Kidney (tissue), 14 donors: ENCODE data around the gene MYLK. TPM values are rescaled to one million over a fixed set of nuclear protein-coding genes. Genes with fewer than 3 reads are reported as not detected.

Experiments
- DNase-seq, 5 donors: peaks; one replicate each; pipeline ENCODE4 v3.0.0-alpha.2; 2013 to 2020
- FAIRE-seq: peaks from 2 replicates; lab custom pipeline; 2012; peaks lifted over from hg19 to GRCh38; lab: Jason Lieb, UNC
- H3K27ac ChIP-seq, 2 donors: one replicate each; pipeline ENCODE4 v1.7.0; 2013; ENCODE audit warnings: low read depth in 2 of 2, low read length in 2 of 2, inconsistent platforms in 1 of 2
- H3K27me3 ChIP-seq: one replicate; pipeline ENCODE4 v1.7.1; 2013; ENCODE audit warnings: low read length, inconsistent platforms; ENCODE audit not compliant: control insufficient read depth, insufficient read depth
- H3K36me3 ChIP-seq, 3 donors: one replicate each; pipeline versions ENCODE4 v1.7.0 to v1.7.1; 2013; ENCODE audit warnings: low read length in 3 of 3, control low read depth in 1 of 3, inconsistent platforms in 1 of 3; ENCODE audit not compliant: insufficient read depth in 3 of 3, control insufficient read depth in 2 of 3
- H3K4me1 ChIP-seq, 3 donors: one replicate each; pipeline versions ENCODE4 v1.7.0 to v1.7.1; 2013; ENCODE audit warnings: low read length in 3 of 3, inconsistent platforms in 1 of 3, low read depth in 1 of 3; ENCODE audit not compliant: control insufficient read depth in 2 of 3, insufficient read depth in 2 of 3
- H3K4me3 ChIP-seq, 3 donors: one replicate each; pipeline versions ENCODE4 v1.7.0 to v1.8.1; 2013; ENCODE audit warnings: low read length in 3 of 3, control low read depth in 1 of 3, inconsistent platforms in 1 of 3
- H3K9ac ChIP-seq, 3 donors: one replicate each; pipeline versions ENCODE4 v1.7.0 to v1.7.1; 2013; ENCODE audit warnings: low read length in 3 of 3, control low read depth in 1 of 3, inconsistent platforms in 1 of 3
- H3K9me3 ChIP-seq, 3 donors: one replicate each; pipeline versions ENCODE4 v1.7.0 to v1.7.1; 2013; ENCODE audit warnings: low read length in 3 of 3, control low read depth in 1 of 3, inconsistent platforms in 1 of 3; ENCODE audit not compliant: control insufficient read depth in 2 of 3, insufficient read depth in 1 of 3
- CTCF ChIP-seq: IDR thresholded peaks from 3 replicates; pipeline ENCODE4 v1.5.1; 2012; ENCODE audit warnings: mild to moderate bottlenecking, moderate library complexity, borderline replicate concordance; ENCODE audit not compliant: insufficient read depth; ENCODE audit errors: extremely low read depth
- intact Hi-C: fragments of 100-400 bp; cut with DNase I; formaldehyde crosslinking; loops from one replicate; pipeline ENCODE4 v1.11.1; 2022
- polyA plus RNA-seq: library from polyadenylated mRNA; stranded (reverse); fragments of 350-450 nt; fragmentation: Illumina TruSeq; extraction: RNeasy Lipid Tissue Mini Kit (QIAGEN cat#74804); gene quantifications from one replicate; pipeline ENCODE4 v1.2.3, GENCODE V29; 2014; ENCODE audit warnings: low read depth, low replicate concordance; ENCODE audit not compliant: insufficient read depth
- total RNA-seq: library from RNA; stranded (reverse); fragmentation: NEBNext Ultra II Directional; extraction: Animal tissue kit (Norgen Biotek cat#: 25700); gene quantifications from one replicate; pipeline ENCODE4 v1.2.1, GENCODE V29; 2021
- donor health status: control.
- donor health status: control.
- donor health status: control.
- donor health status: control.
- donor health status: control.
- donor health status: DM: yes; HTN: yes; CAD: no.
- donor health status: Normal renal cell carcinoma (clear cell type).

MYLK gene
- total and polyA plus RNA-seq, 2 donors from 2014 or later: 25.3 to 164 TPM

- no peak overlapping the region for H3K27ac ChIP-seq
- H3K9me3 ChIP-seq: no peaks in the 10 kb centered on the region
- H3K4me1 ChIP-seq: no peaks in the 10 kb centered on the region
- no peak overlapping the region for H3K9ac ChIP-seq
- DNase-seq (no peak), FAIRE-seq (no peak)
- no peak overlapping the region for H3K4me3 ChIP-seq
- intact Hi-C loops: no loop called here
- H3K36me3 ChIP-seq: peaks cover 3 to 44% (median 24%) of the 10 kb centered on the region in 3 donors
- TF ChIP-seq CTCF: no peak
- no peaks in the 10 kb centered on the region for H3K27me3 ChIP-seq
Measured at GRCh38 chr3:123626881-123627280, 257.3 kb downstream of the MYLK start.

GRCh38 chr3:123624302-123624701 lies 259.8 kb downstream of the MYLK start:
- Histone ChIP-seq H3K27me3 (no peaks in the 10 kb centered on the region), H3K4me1 (peaks cover 0 to 2% (median 0%) of the 10 kb centered on the region in 3 donors), H3K4me3 (no peak overlapping the region), H3K36me3 (peaks cover 1 to 41% (median 23%) of the 10 kb centered on the region in 3 donors), H3K9me3 (no peaks in the 10 kb centered on the region), H3K27ac (no peak overlapping the region), H3K9ac (no peak overlapping the region)
- intact Hi-C loops: no loop called here
- TF ChIP-seq CTCF: no peak
- no peak for DNase-seq
- FAIRE-seq: no peak

- H3K9ac ChIP-seq: no peak overlapping the region
- peaks cover 0 to 33% (median 24%) of the 10 kb centered on the region in 3 donors for H3K36me3 ChIP-seq
- no peak overlapping the region for H3K4me3 ChIP-seq
- H3K4me1 ChIP-seq: peaks cover 0 to 8% (median 0%) of the 10 kb centered on the region in 3 donors
- FAIRE-seq: no peak
- H3K9me3 ChIP-seq: no peaks in the 10 kb centered on the region
- no peaks in the 10 kb centered on the region for H3K27me3 ChIP-seq
- no peak for DNase-seq
- no peak for TF ChIP-seq CTCF
- no peak overlapping the region for H3K27ac ChIP-seq
- intact Hi-C loops: no loop called here
Measured at GRCh38 chr3:123623346-123623880, 260.7 kb downstream of the MYLK start.

GRCh38 chr3:123622766-123623165 lies 261.4 kb downstream of the MYLK start:
- Histone ChIP-seq H3K9me3 (no peaks in the 10 kb centered on the region), H3K27me3 (no peaks in the 10 kb centered on the region), H3K4me1 (peaks cover 0 to 15% (median 0%) of the 10 kb centered on the region in 3 donors), H3K9ac (no peak overlapping the region), H3K4me3 (no peak overlapping the region), H3K36me3 (peaks cover 2 to 31% (median 30%) of the 10 kb centered on the region in 3 donors), H3K27ac (no peak overlapping the region)
- no peak for FAIRE-seq
- no peak for TF ChIP-seq CTCF
- intact Hi-C loops: no loop called here
- DNase-seq: no peak
